Neural progenitor cell (in vitro differentiated cells): ENCODE data around the gene B3GAT3. TPM values are rescaled to one million over a fixed set of nuclear protein-coding genes. Genes with fewer than 3 reads are reported as not detected.

Source experiments
- DNase-seq: peaks from one replicate; pipeline ENCODE4 v3.0.0-alpha.2; 2016; ENCODE audit warnings: low spot score
- H2AFZ ChIP-seq: fragments of 200-600 bp; sonication (generic); replicated peaks from 2 replicates; pipeline ENCODE4 v1.6.1; 2016; ENCODE audit warnings: antibody characterized with exemption
- H3F3A ChIP-seq: fragments of 200-600 bp; sonication (generic); 2 replicates; pipeline ENCODE4 v1.6.1; 2016; ENCODE audit warnings: antibody characterized with exemption, low read depth
- H3K27ac ChIP-seq: fragments of 200-600 bp; sonication (generic); 2 replicates; pipeline ENCODE4 v1.5.1; 2016; ENCODE audit warnings: mild to moderate bottlenecking
- H3K27me3 ChIP-seq: fragments of 200-600 bp; sonication (generic); 2 replicates; pipeline ENCODE4 v1.6.1; 2016; ENCODE audit warnings: mild to moderate bottlenecking, moderate library complexity
- H3K36me3 ChIP-seq: fragments of 200-600 bp; sonication (generic); 2 replicates; pipeline ENCODE4 v1.5.1; 2016
- H3K4me1 ChIP-seq: fragments of 200-600 bp; sonication (generic); 2 replicates; pipeline ENCODE4 v1.6.1; 2016; ENCODE audit warnings: mixed run types
- H3K4me2 ChIP-seq: fragments of 200-600 bp; sonication (generic); 2 replicates; pipeline ENCODE4 v1.6.1; 2016
- H3K4me3 ChIP-seq: fragments of 200-600 bp; sonication (generic); 2 replicates; pipeline ENCODE4 v1.5.1; 2016
- H3K79me2 ChIP-seq: fragments of 200-600 bp; sonication (generic); 2 replicates; pipeline ENCODE4 v1.6.1; 2016; ENCODE audit warnings: low read depth
- H3K9ac ChIP-seq: fragments of 200-600 bp; sonication (generic); 2 replicates; pipeline ENCODE4 v1.6.1; 2016
- H3K9me3 ChIP-seq: fragments of 200-600 bp; sonication (generic); 2 replicates; pipeline ENCODE4 v1.5.1; 2016; ENCODE audit warnings: low read depth
- H4K20me1 ChIP-seq: fragments of 200-600 bp; sonication (generic); 2 replicates; pipeline ENCODE4 v1.6.1; 2016; ENCODE audit warnings: low read depth
- H3K27ac Mint-ChIP-seq: 3 replicates; pipeline ENCODE4 v1.8.0; 2021; ENCODE audit warnings: mixed read lengths
- H3K27me3 Mint-ChIP-seq: 2 replicates; pipeline ENCODE4 v1.8.0; 2022; ENCODE audit warnings: low read depth, mild to moderate bottlenecking, inconsistent platforms, moderate library complexity, mixed read lengths; ENCODE audit not compliant: insufficient read depth
- H3K36me3 Mint-ChIP-seq: 3 replicates; pipeline ENCODE4 v1.8.0; 2021; ENCODE audit warnings: mixed read lengths
- H3K4me1 Mint-ChIP-seq: 3 replicates; pipeline ENCODE4 v1.8.0; 2021; ENCODE audit warnings: mixed read lengths
- H3K4me3 Mint-ChIP-seq: 3 replicates; pipeline ENCODE4 v1.8.0; 2021; ENCODE audit warnings: mild to moderate bottlenecking, moderate library complexity, mixed read lengths
- H3K9me3 Mint-ChIP-seq: 3 replicates; pipeline ENCODE4 v1.8.0; 2020; ENCODE audit warnings: mixed read lengths
- EZH2 ChIP-seq: fragments of 200-600 bp; sonication (generic); IDR thresholded peaks from 2 replicates; pipeline ENCODE4 v1.6.1; 2017; ENCODE audit warnings: antibody characterized with exemption, mild to moderate bottlenecking, moderate library complexity
- EZH2phosphoT487 ChIP-seq: fragments of 200-600 bp; sonication (generic); IDR thresholded peaks from 2 replicates; pipeline ENCODE4 v1.6.1; 2017; ENCODE audit warnings: antibody characterized with exemption
- total RNA-seq: library from RNA; depleted of rRNA; stranded (reverse); fragments of >200 nt; gene quantifications from 2 replicates; pipeline ENCODE4 v1.2.3, GENCODE V29; 2015; ENCODE audit warnings: low replicate concordance
- TF ChIP-seq, protein P1 (sequence below): fragments of 200-600 bp; sonication (generic); IDR thresholded peaks from 2 replicates; pipeline ENCODE4 v1.5.1; 2017; ENCODE audit warnings: antibody characterized with exemption, mild to moderate bottlenecking

The B3GAT3 gene
- 21.2 and 44.0 TPM in 2 replicates for total RNA-seq

DNA sequence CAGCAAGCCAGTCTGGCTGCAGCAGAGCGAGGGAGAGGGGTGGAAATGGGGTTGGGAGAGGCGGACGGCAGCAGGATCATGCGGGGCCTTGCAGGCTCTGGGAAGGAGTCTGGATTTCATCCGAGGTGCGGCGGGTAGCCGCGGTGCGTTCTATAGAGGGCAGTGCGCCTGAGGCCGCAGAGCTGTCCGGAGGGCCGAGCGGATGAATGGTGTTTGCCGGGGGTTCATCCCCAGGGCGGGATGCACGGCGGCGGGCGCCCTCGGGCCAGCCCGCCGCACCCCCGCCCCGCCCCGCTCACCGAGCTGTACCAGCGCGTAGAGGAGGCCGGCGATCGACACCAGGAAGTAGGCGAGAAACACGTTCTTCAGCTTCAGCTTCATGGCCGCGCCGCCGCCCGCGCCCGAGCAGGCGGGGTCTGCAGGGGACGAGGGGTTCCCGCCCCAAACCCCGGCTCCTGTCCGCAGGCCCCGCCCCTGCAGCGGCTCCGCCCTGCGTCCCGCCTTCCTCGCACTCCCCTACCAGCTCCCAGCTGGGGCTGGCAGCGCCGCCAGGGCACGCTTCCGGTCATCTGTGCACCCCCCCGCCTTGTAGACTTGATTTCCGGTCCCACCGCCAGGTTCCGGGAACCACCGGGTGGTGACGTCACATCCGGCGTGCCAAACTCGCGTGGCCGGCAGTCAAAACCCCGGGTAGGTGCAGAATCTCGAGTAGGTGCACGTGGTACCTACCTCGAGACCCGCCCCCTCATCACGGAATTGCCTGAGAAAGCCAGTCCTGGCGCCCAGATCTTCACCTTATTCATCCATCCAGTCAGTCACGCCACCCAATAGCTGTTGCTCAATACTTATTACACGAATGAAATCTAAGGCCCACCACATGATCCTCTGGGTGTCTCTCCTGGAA lies at the start of gene B3GAT3:
TSS of gene B3GAT3 (minus strand) at position 420 of the 904 bp plus-strand sequence. CDS start at position 381, 39 bp downstream.
- Histone ChIP-seq H3K27me3 (no peaks in the 10 kb centered on the region), H2AFZ (peak within 1 kb of the TSS; percentile 12), H3F3A (peaks cover 52% of the 10 kb centered on the region), H3K9ac (peak within 1 kb of the TSS; percentile 67), H3K4me2 (peak within 1 kb of the TSS; percentile 88), H3K36me3 (no peaks in the 10 kb centered on the region), H3K4me3 (peak within 1 kb of the TSS; percentile 76), H3K79me2 (peaks cover 19% of the 10 kb centered on the region), H3K9me3 (no peaks in the 10 kb centered on the region), H3K4me1 (peaks cover 5% of the 10 kb centered on the region), H4K20me1 (no peaks in the 10 kb centered on the region), H3K27ac (peak within 1 kb of the TSS; percentile 17)
- TF ChIP-seq EZH2, result no peak
- TF ChIP-seq, protein P1, sequence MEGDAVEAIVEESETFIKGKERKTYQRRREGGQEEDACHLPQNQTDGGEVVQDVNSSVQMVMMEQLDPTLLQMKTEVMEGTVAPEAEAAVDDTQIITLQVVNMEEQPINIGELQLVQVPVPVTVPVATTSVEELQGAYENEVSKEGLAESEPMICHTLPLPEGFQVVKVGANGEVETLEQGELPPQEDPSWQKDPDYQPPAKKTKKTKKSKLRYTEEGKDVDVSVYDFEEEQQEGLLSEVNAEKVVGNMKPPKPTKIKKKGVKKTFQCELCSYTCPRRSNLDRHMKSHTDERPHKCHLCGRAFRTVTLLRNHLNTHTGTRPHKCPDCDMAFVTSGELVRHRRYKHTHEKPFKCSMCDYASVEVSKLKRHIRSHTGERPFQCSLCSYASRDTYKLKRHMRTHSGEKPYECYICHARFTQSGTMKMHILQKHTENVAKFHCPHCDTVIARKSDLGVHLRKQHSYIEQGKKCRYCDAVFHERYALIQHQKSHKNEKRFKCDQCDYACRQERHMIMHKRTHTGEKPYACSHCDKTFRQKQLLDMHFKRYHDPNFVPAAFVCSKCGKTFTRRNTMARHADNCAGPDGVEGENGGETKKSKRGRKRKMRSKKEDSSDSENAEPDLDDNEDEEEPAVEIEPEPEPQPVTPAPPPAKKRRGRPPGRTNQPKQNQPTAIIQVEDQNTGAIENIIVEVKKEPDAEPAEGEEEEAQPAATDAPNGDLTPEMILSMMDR, result peak; percentile 15
- Mint-ChIP-seq H3K27me3 (peaks cover 6% of the 10 kb centered on the region), H3K4me3 (peak within 1 kb of the TSS; percentile 92), H3K36me3 (peaks cover 16% of the 10 kb centered on the region), H3K9me3 (no peaks in the 10 kb centered on the region), H3K4me1 (peaks cover 18% of the 10 kb centered on the region), H3K27ac (peak within 1 kb of the TSS; percentile 34)
- peak; percentile 99 for DNase-seq

DNA sequence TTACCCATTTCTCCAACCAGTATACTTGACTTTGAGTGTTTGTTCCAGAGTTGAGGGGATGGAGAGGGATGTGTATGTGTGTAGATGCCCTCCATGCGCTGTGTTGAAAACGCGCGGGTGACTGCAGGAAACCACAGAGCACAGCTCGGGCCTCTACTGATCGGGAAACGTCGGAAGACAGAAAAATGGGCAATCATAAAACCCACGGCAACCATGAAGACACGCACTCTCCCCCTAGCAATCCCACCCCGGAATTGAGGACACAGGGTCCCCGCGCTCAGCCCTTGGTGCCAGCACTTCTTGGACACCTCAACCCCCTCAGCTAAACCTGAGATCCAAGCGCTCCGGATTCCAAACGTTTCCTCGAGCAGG lies 49.4 kb upstream of the B3GAT3 start:
- Histone ChIP-seq H3F3A (peaks cover 77% of the 10 kb centered on the region), H3K79me2 (peaks cover 47% of the 10 kb centered on the region), H4K20me1 (peaks cover 12% of the 10 kb centered on the region), H3K4me2 (peak overlapping the region; percentile 97), H3K9ac (peak overlapping the region; percentile 70), H2AFZ (peak overlapping the region; percentile 84), H3K4me3 (peak overlapping the region; percentile 85), H3K4me1 (peaks cover 11% of the 10 kb centered on the region), H3K9me3 (no peaks in the 10 kb centered on the region), H3K36me3 (no peaks in the 10 kb centered on the region), H3K27me3 (no peaks in the 10 kb centered on the region), H3K27ac (peak overlapping the region; percentile 23)
- Mint-ChIP-seq H3K4me1 (peaks cover 34% of the 10 kb centered on the region), H3K4me3 (peak overlapping the region; percentile 100), H3K9me3 (no peaks in the 10 kb centered on the region), H3K36me3 (peaks cover 12% of the 10 kb centered on the region), H3K27ac (peak overlapping the region; percentile 99), H3K27me3 (peaks cover 2% of the 10 kb centered on the region)
- TF ChIP-seq, protein P1, result no peak
- DNase-seq, result no peak

DNA sequence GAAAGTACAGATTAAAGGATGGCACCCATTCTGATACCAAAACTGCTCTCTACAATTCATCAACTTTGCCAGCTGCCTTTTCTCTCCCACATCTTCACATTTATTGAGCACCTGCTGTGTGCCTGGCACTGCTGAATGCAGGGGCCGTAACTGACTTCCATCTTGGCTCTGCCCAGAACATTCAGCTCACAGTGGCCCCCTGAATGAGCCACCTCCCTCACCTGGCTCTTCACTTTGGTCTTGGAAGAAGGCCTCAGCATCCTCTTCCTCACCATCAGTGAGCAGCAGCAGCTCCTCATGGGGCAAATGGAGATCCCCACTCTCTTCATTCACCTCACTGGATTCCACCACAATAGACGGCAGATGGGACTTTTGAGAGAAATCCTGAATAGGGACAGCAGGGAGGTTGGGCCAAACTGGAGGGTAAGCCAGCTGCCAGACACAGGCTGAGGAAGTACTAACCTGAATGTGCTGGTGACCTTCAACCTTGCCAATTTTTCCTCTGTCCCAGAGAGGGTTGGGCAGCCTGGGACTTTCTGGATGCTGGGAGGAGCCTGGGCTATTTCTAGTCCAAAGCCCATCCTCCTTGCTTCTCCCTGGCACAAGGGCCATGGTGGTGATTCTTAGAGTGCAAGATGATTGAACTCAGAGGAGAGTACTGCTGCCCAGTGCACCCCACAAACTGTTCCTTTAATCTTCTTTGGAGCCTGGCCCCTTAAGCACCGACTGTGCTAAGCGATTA lies 47.8 kb upstream of the B3GAT3 start:
- Histone ChIP-seq H2AFZ (no peak overlapping the region), H3K4me3 (no peak overlapping the region), H3K9ac (no peak overlapping the region), H3K79me2 (peaks cover 58% of the 10 kb centered on the region), H3K27me3 (no peaks in the 10 kb centered on the region), H3K9me3 (no peaks in the 10 kb centered on the region), H4K20me1 (peaks cover 17% of the 10 kb centered on the region), H3K4me1 (peaks cover 14% of the 10 kb centered on the region), H3F3A (peaks cover 81% of the 10 kb centered on the region), H3K27ac (peak overlapping the region; percentile 66), H3K4me2 (no peak overlapping the region), H3K36me3 (no peaks in the 10 kb centered on the region)
- TF ChIP-seq, protein P1, result no peak
- TF ChIP-seq EZH2phosphoT487 (no peak), EZH2 (no peak)
- peaks cover 37% of the 10 kb centered on the region for H3K4me1 Mint-ChIP-seq
- H3K36me3 Mint-ChIP-seq, result peaks cover 7% of the 10 kb centered on the region
- peak; percentile 34 for DNase-seq
- peak overlapping the region; percentile 35 for H3K27ac Mint-ChIP-seq
- peak overlapping the region; percentile 100 for H3K4me3 Mint-ChIP-seq
- no peaks in the 10 kb centered on the region for H3K9me3 Mint-ChIP-seq
- peaks cover 5% of the 10 kb centered on the region for H3K27me3 Mint-ChIP-seq
